HG02870 (cell line): Measurements from ENCODE around the gene TNFRSF11A.

Experiments
- ATAC-seq: cut with Tn5 transposase; IDR thresholded peaks from one replicate; pipeline ENCODE4 v1.9.1; 2021; ENCODE audit warnings: mild to moderate bottlenecking, moderate library complexity; ENCODE audit not compliant: unreplicated experiment

The TNFRSF11A gene

GRCh38 chr18:62407660-62408059, 82.5 kb downstream of the TNFRSF11A start:
- no peak for ATAC-seq

DNA sequence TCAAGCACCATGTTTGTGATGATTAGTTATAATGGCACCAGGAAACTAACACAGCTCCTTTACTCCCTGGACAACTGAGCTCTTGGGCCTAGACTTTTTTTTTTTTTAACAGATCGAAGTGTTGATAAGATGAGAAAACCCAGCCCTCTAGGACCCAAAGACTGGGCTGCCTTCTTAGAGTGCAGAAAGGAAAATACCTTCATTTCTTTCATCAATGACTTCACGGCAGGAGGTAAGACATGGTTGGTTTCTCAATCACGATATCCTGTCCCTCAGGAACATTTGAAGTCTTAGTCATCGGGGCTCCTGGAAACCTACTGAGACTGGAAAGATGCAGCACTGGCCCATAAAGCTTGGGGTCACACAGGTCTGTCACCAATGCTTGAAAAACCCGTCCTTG, 84.7 kb downstream of the TNFRSF11A start:
- ATAC-seq, result no peak

DNA sequence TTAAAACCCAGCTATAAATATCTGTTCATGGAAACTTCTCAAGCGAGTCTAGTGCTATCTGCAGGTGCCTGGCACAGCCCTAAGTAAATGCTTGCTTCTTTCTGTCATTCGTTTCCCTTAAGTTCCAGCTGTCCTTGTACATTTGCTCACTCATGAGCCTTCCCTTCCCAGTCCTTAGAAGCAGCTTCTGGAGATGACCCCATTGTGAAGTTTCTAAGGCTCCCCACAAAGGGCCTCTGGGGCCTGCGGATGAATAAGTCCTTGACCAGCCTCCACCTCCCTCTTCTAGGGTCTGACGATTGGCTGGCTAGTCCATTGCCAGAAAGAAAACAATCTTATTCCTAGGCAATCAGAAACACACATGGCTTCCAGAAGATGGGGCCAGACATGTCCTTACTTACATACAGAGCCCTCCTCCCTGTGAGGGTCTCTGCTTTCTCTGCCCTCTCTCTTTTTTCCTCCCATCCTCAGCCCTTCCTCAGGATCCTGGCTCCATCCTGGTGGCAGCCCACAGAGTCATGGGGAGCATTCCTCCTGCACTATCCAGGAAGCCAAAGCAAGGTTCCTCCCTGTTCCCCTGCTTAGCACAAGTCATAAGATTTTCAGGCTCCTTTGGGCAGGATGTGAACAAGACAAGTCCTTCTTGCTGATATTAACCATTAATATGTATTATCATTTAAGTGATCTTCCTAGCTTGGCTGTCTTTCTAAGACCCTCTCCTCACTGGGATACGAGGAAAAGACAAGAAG, 87.3 kb downstream of the TNFRSF11A start:
- no peak for ATAC-seq

DNA sequence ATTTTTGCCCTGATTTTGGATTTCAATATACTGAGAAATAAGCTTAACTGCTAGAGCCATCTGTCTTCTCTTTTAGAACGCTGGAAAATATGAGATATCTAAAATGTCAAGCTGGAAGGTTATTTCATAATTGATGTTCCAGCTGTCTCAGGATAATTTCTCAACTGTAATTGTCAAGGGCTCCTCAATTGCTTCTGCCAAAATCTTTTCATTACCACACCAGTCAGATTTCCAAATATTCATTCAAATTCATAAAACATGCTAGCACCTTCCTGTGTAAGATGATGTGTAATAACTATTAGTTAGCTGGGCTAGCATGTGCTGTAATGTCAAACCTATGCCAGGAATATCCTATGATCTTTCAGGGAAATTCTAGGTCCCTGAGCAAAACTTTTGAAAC, 88.1 kb downstream of the TNFRSF11A start:
- no peak for ATAC-seq

DNA sequence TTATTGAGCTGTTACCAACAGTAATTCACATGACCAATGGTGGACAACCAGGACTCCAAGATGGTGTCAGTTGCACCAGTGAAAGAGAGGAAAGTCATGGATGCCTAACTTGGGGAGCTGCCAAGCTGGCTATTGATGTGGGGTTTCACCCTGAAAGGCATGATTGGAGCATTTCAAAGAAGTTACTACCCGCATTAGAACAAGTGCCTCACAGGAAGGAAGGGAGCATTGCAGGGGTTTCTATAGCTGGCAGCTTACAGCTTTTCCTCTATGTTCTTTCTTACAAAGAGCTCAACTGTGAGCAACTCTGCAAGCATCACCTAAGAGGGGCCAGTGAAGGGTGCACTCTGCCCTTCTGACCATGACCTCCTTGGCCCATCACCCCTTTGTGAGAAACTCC, 93.1 kb downstream of the TNFRSF11A start:
- no peak for ATAC-seq

DNA sequence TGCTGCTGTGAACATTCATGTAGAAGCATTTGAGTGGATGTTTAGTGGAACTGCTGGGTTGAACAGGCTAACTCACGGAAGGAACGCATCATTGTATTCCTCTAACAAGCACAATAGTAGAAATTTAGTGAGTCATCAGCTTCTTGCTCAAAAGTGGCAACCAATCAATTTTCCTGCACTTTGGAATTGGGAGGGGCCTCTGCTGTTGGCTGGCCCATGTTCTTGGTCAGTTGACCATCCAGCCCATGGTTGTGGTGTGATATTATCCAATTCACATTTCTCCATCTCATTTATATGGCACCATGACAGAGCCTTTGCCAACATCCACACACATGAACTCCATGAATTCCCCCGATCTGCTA, 95.0 kb downstream of the TNFRSF11A start:
- ATAC-seq, result no peak

DNA sequence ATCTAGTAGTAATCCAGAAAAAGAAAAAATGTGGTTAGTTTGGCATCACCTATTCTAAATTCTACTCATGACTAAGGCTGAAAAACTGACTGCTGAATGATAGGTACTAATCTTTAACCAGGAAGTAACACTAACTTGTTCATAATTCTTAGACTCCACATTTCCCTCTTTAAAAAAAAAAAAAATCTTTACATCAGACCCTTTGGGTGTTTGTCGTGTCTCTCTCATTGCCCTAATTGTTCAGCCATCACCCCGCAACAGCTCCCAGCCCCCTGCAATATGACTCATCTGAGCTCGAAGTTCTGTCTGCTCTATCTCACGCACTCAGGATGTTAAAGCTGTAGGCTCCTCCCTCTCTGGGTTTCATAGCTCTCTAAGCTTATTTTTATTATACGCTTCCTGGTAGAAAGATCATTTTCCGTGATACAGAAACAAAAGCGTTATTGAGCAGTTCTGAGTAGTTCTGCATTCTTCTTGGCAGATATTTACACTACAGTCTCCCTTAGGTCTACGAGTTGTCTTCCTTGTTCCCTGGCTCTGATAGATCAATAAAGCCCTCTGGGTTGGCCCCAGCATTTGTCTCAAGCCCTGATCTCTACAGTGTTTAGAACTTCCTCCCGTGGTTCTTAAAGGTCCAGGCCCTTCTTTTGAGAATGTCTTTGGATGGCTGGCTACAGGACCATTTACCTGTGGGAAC, 95.6 kb downstream of the TNFRSF11A start:
- ATAC-seq, result peak; percentile 97

DNA sequence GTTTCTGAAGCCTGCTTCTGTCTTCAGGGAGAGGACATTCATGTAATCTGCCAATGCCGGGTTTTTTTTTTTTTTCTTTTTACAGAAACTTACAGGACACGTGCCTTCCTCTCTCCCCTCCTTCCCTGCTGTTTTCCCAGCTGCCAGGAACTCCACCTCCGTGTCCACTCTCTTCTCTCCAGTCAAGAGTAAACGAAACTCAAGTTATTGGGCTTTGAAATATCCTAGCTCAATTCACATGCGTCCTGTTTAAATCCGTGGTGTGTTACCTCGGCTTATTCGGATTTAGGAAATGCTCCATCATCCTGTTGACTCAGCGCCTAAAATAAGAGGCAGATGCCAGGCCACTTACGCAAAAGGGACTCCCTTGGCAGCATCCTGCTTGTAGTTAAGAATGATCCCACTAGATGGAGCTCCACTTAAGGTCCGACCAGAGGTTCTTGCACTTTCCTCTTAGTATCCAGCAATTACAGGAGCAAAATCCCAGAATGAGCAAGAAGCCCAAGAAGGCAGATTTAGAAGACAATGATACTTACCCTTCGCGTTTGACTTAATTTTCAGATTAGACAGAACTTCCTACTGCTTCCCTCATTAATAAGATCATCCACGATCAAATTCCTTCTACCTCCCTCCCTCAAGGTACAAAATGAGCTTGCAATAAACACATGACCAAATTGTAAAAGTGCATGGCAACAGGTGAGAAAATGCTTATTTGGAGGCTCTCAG, 100.5 kb downstream of the TNFRSF11A start:
- ATAC-seq, result no peak

GRCh38 chr18:62426191-62426488, 101.0 kb downstream of the TNFRSF11A start:
- no peak for ATAC-seq

DNA sequence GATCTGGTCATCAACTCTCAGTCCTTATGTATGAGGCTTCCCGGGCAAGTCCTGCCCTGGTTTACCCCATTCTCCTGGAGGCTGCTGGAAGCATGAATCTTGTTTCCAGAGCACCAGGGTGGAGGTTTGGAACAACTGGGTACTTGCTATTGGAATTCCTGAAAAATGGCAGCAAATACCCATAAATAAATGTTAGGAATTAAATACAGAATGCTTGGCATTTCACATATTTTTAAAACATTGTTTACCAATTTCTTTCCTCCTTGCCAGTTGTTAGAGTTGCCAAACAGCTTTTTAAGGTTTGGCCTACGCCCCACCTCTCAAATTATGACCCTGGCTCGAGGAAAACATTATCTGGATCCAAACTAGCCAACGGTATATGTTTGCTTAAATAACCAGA, 107.1 kb downstream of the TNFRSF11A start:
- ATAC-seq, result no peak

GRCh38 chr18:62434798-62435197, 109.7 kb downstream of the TNFRSF11A start:
- ATAC-seq, result no peak

GRCh38 chr18:62435435-62436031, 110.4 kb downstream of the TNFRSF11A start:
- ATAC-seq, result no peak

GRCh38 chr18:62436636-62437234, 111.6 kb downstream of the TNFRSF11A start:
- ATAC-seq, result no peak

DNA sequence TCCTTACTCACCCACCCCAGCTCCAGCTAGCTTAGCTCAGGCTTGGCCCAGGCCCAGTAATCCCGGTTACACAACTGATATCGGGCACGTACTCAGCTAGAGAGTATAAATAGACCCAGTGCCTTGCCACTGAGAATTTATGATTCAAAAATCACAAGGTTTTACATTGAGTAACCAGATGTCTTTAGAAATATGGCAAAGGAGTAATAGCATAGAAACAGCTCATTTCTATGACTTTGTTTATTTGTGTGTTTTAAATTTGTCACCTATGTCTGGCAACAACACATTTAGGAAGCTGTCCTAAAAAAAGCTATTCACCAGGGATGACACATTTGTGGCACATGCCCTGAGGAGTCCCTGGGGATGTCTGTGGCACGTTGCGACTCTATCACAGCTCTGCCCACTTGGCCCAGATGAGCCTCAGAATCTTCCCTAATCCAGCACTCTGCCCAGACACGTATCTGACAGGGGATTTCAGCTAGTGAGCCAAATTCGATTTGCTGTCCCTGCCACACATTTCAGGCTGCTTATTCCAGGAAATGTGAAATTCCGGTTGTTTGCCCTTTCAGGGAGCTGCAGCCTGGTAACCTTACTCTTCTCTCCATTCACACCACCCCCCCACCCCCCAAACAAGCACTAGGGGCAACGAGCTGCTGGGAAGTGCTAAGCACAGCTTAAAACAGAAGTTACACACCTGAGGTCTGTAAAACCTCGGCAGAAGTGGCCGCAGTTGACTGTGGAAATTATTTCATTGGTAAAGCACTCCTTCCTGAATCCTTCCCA, 112.3 kb downstream of the TNFRSF11A start:
- no peak for ATAC-seq

GRCh38 chr18:62438018-62438329, 112.9 kb downstream of the TNFRSF11A start:
- ATAC-seq, result no peak

DNA sequence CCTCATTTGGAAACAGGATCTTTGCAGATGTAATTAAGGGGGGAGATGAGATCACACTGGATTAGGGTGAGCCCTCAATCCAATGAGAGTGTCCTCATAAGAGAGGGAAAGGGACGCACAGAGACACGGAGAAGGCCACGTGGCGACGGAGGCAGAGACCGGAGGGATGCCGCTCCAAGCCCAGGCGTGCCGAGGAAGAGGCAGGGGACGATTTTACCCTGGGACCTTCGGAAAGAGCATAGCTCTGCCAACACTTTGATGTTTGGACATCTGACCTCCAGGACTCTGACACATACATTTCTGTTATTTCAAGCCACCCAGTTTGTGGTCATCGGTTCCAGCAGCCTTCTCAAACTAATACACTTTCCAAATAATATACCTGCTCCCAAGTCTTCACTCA, 113.3 kb downstream of the TNFRSF11A start:
- no peak for ATAC-seq

GRCh38 chr18:62438866-62439265, 113.8 kb downstream of the TNFRSF11A start:
- ATAC-seq, result no peak
